ENCODE data around the gene LGALS8. TPM values are rescaled to one million over a fixed set of nuclear protein-coding genes. Genes with fewer than 3 reads are reported as not detected.
"Not testable (repeated sequence)": the region's sequence is repeated elsewhere in the genome, so short reads cannot be mapped to it uniquely, and the experiment has no call there.

Gene LGALS8
- total and polyA plus RNA-seq, 8 donors: 18.5 to 55.1 (median 27.2) TPM

DNA sequence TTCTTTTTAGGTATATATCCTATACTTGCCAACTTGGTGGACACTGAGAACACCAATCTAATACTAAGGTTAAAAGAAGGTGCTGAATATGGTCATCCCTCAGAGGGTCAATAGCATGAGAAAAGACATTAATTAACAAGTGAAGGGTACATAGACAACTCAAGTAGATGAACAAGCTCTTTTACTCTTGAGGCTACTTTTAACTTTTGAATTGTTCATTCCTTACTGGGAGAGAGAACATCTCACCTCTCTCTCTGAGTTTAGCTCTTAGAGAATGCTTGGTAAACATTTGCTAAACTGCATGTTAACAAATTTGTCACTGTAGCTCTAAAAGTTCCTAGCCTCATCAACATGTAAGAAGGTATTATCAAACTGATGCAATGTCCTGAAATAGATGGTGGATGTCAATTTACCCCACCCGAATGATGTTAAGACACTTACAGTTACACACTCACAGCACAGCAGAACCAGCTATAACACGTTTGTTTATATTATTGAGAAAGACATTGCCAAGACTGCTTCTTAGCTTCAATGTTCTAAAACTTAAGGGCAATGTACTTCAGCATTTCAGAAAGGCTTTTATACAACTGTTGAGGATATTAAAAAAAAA lies 44.6 kb downstream of the LGALS8 start:
- H3K4me3 ChIP-seq: no peak overlapping the region
- peaks cover 0 to 74% (median 47%) of the 10 kb centered on the region in 3 donors for H3K36me3 ChIP-seq
- H3K27ac ChIP-seq: no peak overlapping the region
- DNase-seq (no peak), FAIRE-seq (no peak), ATAC-seq (no peak)
- H3K9me3 ChIP-seq: no peaks in the 10 kb centered on the region
- H3K27me3 ChIP-seq: no peaks in the 10 kb centered on the region
- intact Hi-C loops (cut with DNase I): no loop called here
- TF ChIP-seq, protein P1, sequence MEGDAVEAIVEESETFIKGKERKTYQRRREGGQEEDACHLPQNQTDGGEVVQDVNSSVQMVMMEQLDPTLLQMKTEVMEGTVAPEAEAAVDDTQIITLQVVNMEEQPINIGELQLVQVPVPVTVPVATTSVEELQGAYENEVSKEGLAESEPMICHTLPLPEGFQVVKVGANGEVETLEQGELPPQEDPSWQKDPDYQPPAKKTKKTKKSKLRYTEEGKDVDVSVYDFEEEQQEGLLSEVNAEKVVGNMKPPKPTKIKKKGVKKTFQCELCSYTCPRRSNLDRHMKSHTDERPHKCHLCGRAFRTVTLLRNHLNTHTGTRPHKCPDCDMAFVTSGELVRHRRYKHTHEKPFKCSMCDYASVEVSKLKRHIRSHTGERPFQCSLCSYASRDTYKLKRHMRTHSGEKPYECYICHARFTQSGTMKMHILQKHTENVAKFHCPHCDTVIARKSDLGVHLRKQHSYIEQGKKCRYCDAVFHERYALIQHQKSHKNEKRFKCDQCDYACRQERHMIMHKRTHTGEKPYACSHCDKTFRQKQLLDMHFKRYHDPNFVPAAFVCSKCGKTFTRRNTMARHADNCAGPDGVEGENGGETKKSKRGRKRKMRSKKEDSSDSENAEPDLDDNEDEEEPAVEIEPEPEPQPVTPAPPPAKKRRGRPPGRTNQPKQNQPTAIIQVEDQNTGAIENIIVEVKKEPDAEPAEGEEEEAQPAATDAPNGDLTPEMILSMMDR (IDR thresholded peaks at IDR 0.05): no peak
- WGBS, 2 donors: 76 to 79% methylated on average over 2 of the region's 2 CpGs
- H3K4me1 ChIP-seq: no peaks in the 10 kb centered on the region

DNA sequence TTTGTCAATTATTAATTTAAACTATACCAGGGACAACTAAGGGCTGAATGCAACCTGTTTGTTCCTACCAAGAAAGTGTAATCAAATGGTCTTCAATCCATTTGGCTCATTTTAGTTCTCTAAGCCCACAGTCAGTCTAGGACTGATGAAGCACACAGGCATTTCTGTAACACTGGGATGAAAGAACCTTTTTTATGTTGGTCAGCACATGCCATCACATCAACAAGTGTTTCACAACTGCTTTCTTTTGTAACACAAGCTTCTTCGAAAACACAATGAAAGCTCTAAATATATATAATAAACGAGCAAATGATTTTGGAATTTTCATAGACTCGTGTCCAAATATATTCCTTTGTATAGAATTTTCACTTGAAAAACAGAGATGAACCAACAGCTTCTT lies 51.7 kb downstream of the LGALS8 start:
- H3K36me3 ChIP-seq: peaks cover 0 to 51% (median 24%) of the 10 kb centered on the region in 3 donors
- intact Hi-C loops (cut with DNase I): no loop called here

DNA sequence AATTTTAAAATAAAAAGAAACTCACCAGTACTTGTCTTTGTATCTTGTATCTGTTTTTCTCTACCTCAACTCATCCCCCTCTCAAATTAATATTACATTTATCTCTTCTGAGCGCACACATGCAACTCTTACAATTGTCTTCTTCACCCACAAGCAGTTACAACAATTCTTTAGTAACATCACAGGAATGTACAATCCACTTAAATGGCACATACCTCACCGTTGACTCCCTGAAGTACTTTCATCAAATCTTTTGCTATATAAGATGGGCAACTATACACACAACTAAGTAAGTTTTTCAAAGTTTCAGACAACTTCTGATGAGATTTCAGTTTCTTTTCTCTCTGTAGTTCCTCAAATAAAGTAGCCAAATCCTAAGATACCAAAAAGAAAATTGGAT lies 52.2 kb downstream of the LGALS8 start:
- ATAC-seq (no peak), FAIRE-seq (no peak), DNase-seq (no peak)
- no peak overlapping the region for H3K27ac ChIP-seq
- TF ChIP-seq, protein P1 (IDR thresholded peaks at IDR 0.05): no peak
- no peaks in the 10 kb centered on the region for H3K9me3 ChIP-seq
- H3K27me3 ChIP-seq: no peaks in the 10 kb centered on the region
- no peak overlapping the region for H3K4me3 ChIP-seq
- intact Hi-C loops (cut with DNase I): no loop called here
- no peaks in the 10 kb centered on the region for H3K4me1 ChIP-seq
- 67 to 71% methylated on average over 2 of the region's 2 CpGs for WGBS, 2 donors
- H3K36me3 ChIP-seq: peaks cover 0 to 47% (median 27%) of the 10 kb centered on the region in 3 donors

More for the DNA sequence above, 51.7 kb downstream of the LGALS8 start:
- H3K9me3 ChIP-seq: no peaks in the 10 kb centered on the region
- ATAC-seq (no peak), DNase-seq (no peak), FAIRE-seq (no peak)
- no peaks in the 10 kb centered on the region for H3K27me3 ChIP-seq
- H3K27ac ChIP-seq: no peak overlapping the region
- H3K4me1 ChIP-seq: no peaks in the 10 kb centered on the region
- WGBS, 2 donors: 82 to 90% methylated on average over 3 of the region's 3 CpGs
- TF ChIP-seq, protein P1 (IDR thresholded peaks at IDR 0.05): no peak
- no peak overlapping the region for H3K4me3 ChIP-seq

DNA sequence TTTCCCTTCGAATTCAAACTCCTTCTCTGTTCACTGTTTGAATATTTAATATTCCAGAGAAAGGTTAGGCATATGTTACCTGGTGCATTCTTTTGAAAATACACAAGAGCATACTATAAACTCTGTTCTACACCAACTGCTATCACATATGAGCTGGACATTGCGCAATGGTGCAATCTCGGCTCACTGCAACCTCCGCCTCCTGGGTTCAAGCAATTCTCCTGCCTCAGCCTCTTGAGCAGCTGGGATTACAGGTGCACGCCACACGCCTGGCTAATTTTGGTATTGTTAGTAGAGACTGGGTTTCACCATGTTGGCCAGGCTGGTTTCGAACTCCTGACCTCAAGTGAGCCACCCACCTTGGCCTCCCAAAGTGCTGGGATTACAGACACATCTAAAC lies 53.3 kb downstream of the LGALS8 start:
- H3K4me1 ChIP-seq; H3K27me3 ChIP-seq; DNase-seq; H3K4me3 ChIP-seq; H3K27ac ChIP-seq; intact Hi-C loops (cut with DNase I); H3K9me3 ChIP-seq; FAIRE-seq; ATAC-seq: not testable (repeated sequence)
- peaks cover 0 to 47% (median 19%) of the 10 kb centered on the region in 3 donors for H3K36me3 ChIP-seq
- WGBS, 2 donors: 86 to 87% methylated on average over 7 of the region's 7 CpGs

DNA sequence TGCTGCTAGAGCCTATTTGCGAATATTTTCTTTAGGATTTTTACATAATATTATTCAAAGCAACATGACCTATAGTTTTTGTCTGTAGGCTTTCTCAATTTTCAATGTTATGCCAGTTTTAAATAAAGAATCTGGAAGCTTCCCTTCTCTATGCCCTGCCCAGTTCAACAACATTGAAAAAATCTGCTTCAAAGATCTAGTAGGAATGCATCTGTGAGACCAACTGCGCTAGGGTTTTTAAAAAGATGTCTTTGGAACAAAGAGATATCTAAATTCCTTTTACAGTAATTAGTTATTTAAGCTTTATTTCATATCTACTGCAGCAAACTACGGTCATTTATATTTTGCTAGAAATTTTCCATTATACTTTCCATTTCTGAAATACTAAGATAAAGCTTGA lies 54.9 kb downstream of the LGALS8 start:
- DNase-seq (no peak), FAIRE-seq (no peak), ATAC-seq (no peak)
- no peaks in the 10 kb centered on the region for H3K4me1 ChIP-seq
- peaks cover 0 to 42% (median 22%) of the 10 kb centered on the region in 3 donors for H3K36me3 ChIP-seq
- 78 to 80% methylated on average over 3 of the region's 3 CpGs for WGBS, 2 donors
- H3K27ac ChIP-seq: no peak overlapping the region
- intact Hi-C loops (cut with DNase I): no loop called here
- H3K27me3 ChIP-seq: no peaks in the 10 kb centered on the region
- no peaks in the 10 kb centered on the region for H3K9me3 ChIP-seq
- no peak overlapping the region for H3K4me3 ChIP-seq
- TF ChIP-seq, protein P1 (IDR thresholded peaks at IDR 0.05): no peak

DNA sequence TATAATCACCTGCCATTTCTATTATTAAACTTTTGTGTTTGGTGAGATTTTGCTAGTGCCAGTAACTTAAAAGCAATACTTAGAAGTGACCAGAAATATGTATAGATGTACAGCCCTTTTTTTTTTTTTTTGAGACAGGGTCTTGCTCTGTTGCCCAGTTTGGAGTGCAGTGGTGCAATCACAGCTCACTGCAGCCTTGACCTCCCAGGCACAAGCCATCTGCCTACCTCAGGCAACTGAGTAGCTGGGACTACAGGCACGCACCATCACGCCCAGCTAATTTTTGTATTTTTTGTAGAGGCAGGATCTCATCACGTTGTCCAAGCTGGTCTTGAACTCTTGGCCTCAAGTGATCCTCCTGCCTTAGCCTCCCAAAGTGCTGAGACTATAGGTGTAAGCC lies 56.6 kb downstream of the LGALS8 start:
- H3K27ac ChIP-seq; H3K27me3 ChIP-seq; ATAC-seq; DNase-seq; FAIRE-seq; H3K4me3 ChIP-seq; intact Hi-C loops (cut with DNase I); H3K9me3 ChIP-seq; H3K4me1 ChIP-seq: not testable (repeated sequence)
- H3K36me3 ChIP-seq: peaks cover 0 to 51% (median 28%) of the 10 kb centered on the region in 3 donors
- 95 to 97% methylated on average over 3 of the region's 3 CpGs for WGBS, 2 donors

All from pancreas (tissue), 10 donors.